SIG-M5 treated with dmso at 0.1 percent for 504 hours (cell line): ENCODE results near the gene S1PR2.
A peak's percentile ranks its signal among the peaks of the same experiment; 100 is the strongest.
"Not testable (repeated sequence)": the region's sequence is repeated elsewhere in the genome, so short reads cannot be mapped to it uniquely, and the experiment has no call there.

Experiments used
- DNase-seq: peaks from one replicate; lab custom pipeline; 2025; ENCODE audit not compliant: unreplicated experiment; lab: John Stamatoyannopoulos, UW

Gene S1PR2

GRCh38 chr19:10254244-10254643 lies 23.1 kb upstream of the S1PR2 start:
- DNase-seq, result no peak

- DNase-seq, result no peak
These were observed 21.6 kb upstream of the S1PR2 start for GRCh38 chr19:10252707-10253106.

- DNase-seq, result peak; percentile 99
These were observed 20.9 kb upstream of the S1PR2 start, which contains the start of gene MRPL4 for GRCh38 chr19:10251792-10252694. TSS of gene MRPL4 (plus strand) at chr19:10252214. CDS start at chr19:10252254, 40 bp downstream.

GRCh38 chr19:10246511-10246910 lies 15.4 kb upstream of the S1PR2 start:
- no peak for DNase-seq

GRCh38 chr19:10245189-10245939 lies 14.2 kb upstream of the S1PR2 start:
- DNase-seq, result no peak

- no peak for DNase-seq
These were observed 12.5 kb upstream of the S1PR2 start for GRCh38 chr19:10243606-10244005.

GRCh38 chr19:10241826-10242449 lies 10.8 kb upstream of the S1PR2 start:
- DNase-seq, result not testable (repeated sequence)

GRCh38 chr19:10238172-10238783 lies 7.1 kb upstream of the S1PR2 start:
- DNase-seq, result no peak

GRCh38 chr19:10237702-10238101 lies 6.6 kb upstream of the S1PR2 start:
- DNase-seq, result no peak

- not testable (repeated sequence) for DNase-seq
These were observed 4.3 kb upstream of the S1PR2 start for GRCh38 chr19:10235409-10235808.

GRCh38 chr19:10235003-10235402 lies 3.9 kb upstream of the S1PR2 start:
- no peak for DNase-seq

- DNase-seq, result no peak
These were observed 2.8 kb upstream of the S1PR2 start for GRCh38 chr19:10233946-10234345.

GRCh38 chr19:10231612-10232228 lies 589 bp upstream of the S1PR2 start:
- DNase-seq, result no peak

- DNase-seq, result no peak
These were observed 814 bp downstream of the S1PR2 start for GRCh38 chr19:10230173-10230860.

- peak; percentile 23 for DNase-seq
These were observed 2.2 kb downstream of the S1PR2 start for GRCh38 chr19:10228920-10229319.

GRCh38 chr19:10228393-10228792 lies 2.7 kb downstream of the S1PR2 start:
- peak; percentile 44 for DNase-seq

GRCh38 chr19:10227026-10227971 lies 3.8 kb downstream of the S1PR2 start:
- no peak for DNase-seq

- no peak for DNase-seq
These were observed 4.6 kb downstream of the S1PR2 start for GRCh38 chr19:10226376-10227025.

GRCh38 chr19:10226021-10226375 lies 5.1 kb downstream of the S1PR2 start:
- no peak for DNase-seq
